H9 (cell line): ENCODE measurements around the gene BEGAIN. TPM values are rescaled to one million over a fixed set of nuclear protein-coding genes. Genes with fewer than 3 reads are reported as not detected.

Source experiments
- DNase-seq: peaks from one replicate; pipeline ENCODE4 v3.0.0-alpha.2; 2017
- H2AFZ ChIP-seq: one replicate; pipeline ENCODE4 v1.6.1; 2013; ENCODE audit warnings: mild to moderate bottlenecking, low read length, control low read depth, moderate library complexity
- H2AK5ac ChIP-seq: 2 replicates; pipeline ENCODE4 v1.6.1; 2013; ENCODE audit warnings: low read length, control low read depth, mixed read lengths; ENCODE audit not compliant: insufficient read length
- H2BK120ac ChIP-seq: one replicate; pipeline ENCODE4 v1.6.1; 2013; ENCODE audit warnings: low read depth, mild to moderate bottlenecking, low read length, control low read depth, inconsistent platforms; ENCODE audit not compliant: poor library complexity, severe bottlenecking
- H2BK12ac ChIP-seq: 2 replicates; pipeline ENCODE4 v1.6.1; 2013; ENCODE audit warnings: low read length, control low read depth, mixed read lengths, low read depth; ENCODE audit not compliant: insufficient read length
- H2BK15ac ChIP-seq: 2 replicates; pipeline ENCODE4 v1.6.1; 2013; ENCODE audit warnings: low read depth, low read length, control low read depth
- H2BK20ac ChIP-seq: one replicate; pipeline ENCODE4 v1.6.1; 2013; ENCODE audit warnings: low read depth, mild to moderate bottlenecking, low read length, control low read depth, inconsistent platforms; ENCODE audit not compliant: poor library complexity, severe bottlenecking
- H2BK5ac ChIP-seq: 2 replicates; pipeline ENCODE4 v1.6.1; 2013; ENCODE audit warnings: low read length, control low read depth, mixed read lengths; ENCODE audit not compliant: insufficient read length
- H3K14ac ChIP-seq: 2 replicates; pipeline ENCODE4 v1.6.1; 2013; ENCODE audit warnings: low read length, control low read depth; ENCODE audit not compliant: insufficient read depth
- H3K18ac ChIP-seq: 2 replicates; pipeline ENCODE4 v1.6.1; 2013; ENCODE audit warnings: low read depth, mild to moderate bottlenecking, mixed read lengths, low read length, control low read depth; ENCODE audit not compliant: insufficient read length
- H3K23ac ChIP-seq: 2 replicates; pipeline ENCODE4 v1.6.1; 2013; ENCODE audit warnings: low read length, control low read depth, mixed read lengths, low read depth; ENCODE audit not compliant: insufficient read length
- H3K23me2 ChIP-seq: 2 replicates; pipeline ENCODE4 v1.6.1; 2013; ENCODE audit warnings: low read depth, mild to moderate bottlenecking, mixed read lengths, low read length, control low read depth; ENCODE audit not compliant: insufficient read length, poor library complexity, severe bottlenecking
- H3K27ac ChIP-seq: 2 replicates; pipeline ENCODE4 v1.5.1; 2013; ENCODE audit warnings: low read length, control low read depth, mixed read lengths, low read depth; ENCODE audit not compliant: insufficient read length
- H3K27me3 ChIP-seq: 2 replicates; pipeline ENCODE4 v1.6.1; 2013; ENCODE audit warnings: low read length, control low read depth, inconsistent platforms; ENCODE audit not compliant: insufficient read depth
- H3K4ac ChIP-seq: 2 replicates; pipeline ENCODE4 v1.6.1; 2013; ENCODE audit warnings: low read depth, mild to moderate bottlenecking, control low read depth, inconsistent platforms, low read length, moderate library complexity
- H3K4me1 ChIP-seq: 2 replicates; pipeline ENCODE4 v1.6.1; 2013; ENCODE audit warnings: low read length, control low read depth, inconsistent platforms; ENCODE audit not compliant: insufficient read depth
- H3K4me2 ChIP-seq: 2 replicates; pipeline ENCODE4 v1.6.1; 2013; ENCODE audit warnings: low read length, control low read depth, mixed read lengths; ENCODE audit not compliant: insufficient read length, insufficient read depth
- H3K56ac ChIP-seq: 2 replicates; pipeline ENCODE4 v1.6.1; 2013; ENCODE audit warnings: low read depth, mild to moderate bottlenecking, mixed read lengths, low read length, control low read depth; ENCODE audit not compliant: insufficient read length
- H3K79me1 ChIP-seq: 2 replicates; pipeline ENCODE4 v1.6.1; 2013; ENCODE audit warnings: low read depth, mild to moderate bottlenecking, moderate library complexity, low read length, control low read depth, inconsistent platforms; ENCODE audit not compliant: insufficient read depth, poor library complexity, severe bottlenecking
- H3K79me2 ChIP-seq: 2 replicates; pipeline ENCODE4 v1.6.1; 2013; ENCODE audit warnings: low read length, control low read depth, inconsistent platforms; ENCODE audit not compliant: insufficient read depth
- H3K9ac ChIP-seq: 2 replicates; pipeline ENCODE4 v1.6.1; 2013; ENCODE audit warnings: low read length, control low read depth, mixed read lengths; ENCODE audit not compliant: insufficient read length; ENCODE audit errors: extremely low read depth
- H3K9me3 ChIP-seq: one replicate; pipeline ENCODE4 v1.6.1; 2013; ENCODE audit warnings: low read depth, low read length, inconsistent platforms; ENCODE audit not compliant: control insufficient read depth
- H3T11ph ChIP-seq: one replicate; pipeline ENCODE4 v1.6.1; 2013; ENCODE audit warnings: mild to moderate bottlenecking, low read length, control low read depth, inconsistent platforms
- H4K20me1 ChIP-seq: one replicate; pipeline ENCODE4 v1.6.1; 2013; ENCODE audit not compliant: control insufficient read depth, insufficient read length, insufficient read depth
- H4K5ac ChIP-seq: 2 replicates; pipeline ENCODE4 v1.6.1; 2013; ENCODE audit warnings: low read depth, mild to moderate bottlenecking, mixed read lengths, low read length, control low read depth; ENCODE audit not compliant: insufficient read length
- H4K8ac ChIP-seq: replicated peaks from 2 replicates; pipeline ENCODE4 v1.6.1; 2013; ENCODE audit warnings: low read length, control low read depth, mixed read lengths, low read depth; ENCODE audit not compliant: insufficient read length
- H4K91ac ChIP-seq: 2 replicates; pipeline ENCODE4 v1.6.1; 2013; ENCODE audit warnings: low read depth, mild to moderate bottlenecking, moderate library complexity, mixed read lengths, low read length, control low read depth; ENCODE audit not compliant: insufficient read length
- H3K27ac Mint-ChIP-seq, 3 experiments: 2 replicates in 2 of 3; 3 replicates in 1 of 3; pipeline ENCODE4 v1.8.0; 2020 to 2021; ENCODE audit warnings: mixed read lengths in 3 of 3, mild to moderate bottlenecking in 1 of 3, moderate library complexity in 1 of 3
- H3K27me3 Mint-ChIP-seq: 2 replicates; pipeline ENCODE4 v1.8.0; 2021; ENCODE audit warnings: low read depth, mild to moderate bottlenecking, moderate library complexity, mixed read lengths
- H3K36me3 Mint-ChIP-seq, 3 experiments: 2 replicates in 2 of 3; 3 replicates in 1 of 3; pipeline ENCODE4 v1.8.0; 2020 to 2021; ENCODE audit warnings: low read depth in 3 of 3, mixed read lengths in 3 of 3; ENCODE audit not compliant: insufficient read depth in 1 of 3
- H3K4me1 Mint-ChIP-seq, 2 experiments: 2 replicates each; pipeline ENCODE4 v1.8.0; 2020; ENCODE audit warnings: mixed read lengths in 2 of 2
- H3K4me3 Mint-ChIP-seq, 2 experiments: 2 replicates in 1 of 2; 3 replicates in 1 of 2; pipeline ENCODE4 v1.8.0; 2020 to 2021; ENCODE audit warnings: mild to moderate bottlenecking in 2 of 2, mixed read lengths in 2 of 2, moderate library complexity in 1 of 2
- H3K9me3 Mint-ChIP-seq, 2 experiments: 2 replicates in 1 of 2; 3 replicates in 1 of 2; pipeline ENCODE4 v1.8.0; 2020; ENCODE audit warnings: mild to moderate bottlenecking in 2 of 2, mixed read lengths in 2 of 2, moderate library complexity in 1 of 2
- WGBS: extraction: QIAGEN DNeasy Blood & Tissue Kit; methylation state at CpG from one replicate; pipeline ENCODE4 v1.1.7; 2013; ENCODE audit warnings: missing lambda C conversion rate, low lambda C conversion rate, mixed read lengths; ENCODE audit not compliant: insufficient read length; ENCODE audit errors: extremely low coverage; 5-methylcytosine and 5-hydroxymethylcytosine counted together
- total RNA-seq: library from RNA; stranded (reverse); gene quantifications from 2 replicates; pipeline ENCODE4 v1.2.1, GENCODE V29; 2021
- TF ChIP-seq, protein P1 (sequence below): fragments of 200-600 bp; sonication (generic); conservative IDR thresholded peaks from 3 replicates; pipeline ENCODE4 v1.8.0; 2021; ENCODE audit warnings: antibody characterized with exemption, mild to moderate bottlenecking

The BEGAIN gene
- total RNA-seq, 1 experiment from 2014 or later: 2.6 TPM

DNA sequence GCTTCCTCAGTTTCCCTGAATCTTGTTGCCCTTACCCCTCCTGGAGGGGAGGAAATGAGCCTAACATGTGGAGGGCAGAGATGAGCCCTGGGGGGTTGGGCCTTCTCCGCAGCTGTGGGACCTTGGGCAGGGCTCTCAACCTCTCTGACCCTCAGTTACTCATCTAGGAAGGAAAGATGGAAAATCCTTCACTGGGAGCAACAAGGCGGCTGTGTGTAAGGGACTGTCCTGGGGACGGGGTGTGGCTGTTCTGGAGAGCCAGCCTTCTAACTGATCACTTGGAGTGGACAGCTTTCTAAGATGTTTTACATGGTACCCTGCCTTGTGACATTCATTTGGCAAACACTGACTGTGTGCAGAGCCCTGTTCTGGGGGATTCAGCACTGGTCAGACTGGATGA lies 14.7 kb downstream of the BEGAIN start:
- Histone ChIP-seq H4K5ac (no peak overlapping the region), H3K9me3 (no peaks in the 10 kb centered on the region), H3K4me1 (no peaks in the 10 kb centered on the region; the same call in 1 of the 2 replicates), H3K27me3 (peaks cover 10% of the 10 kb centered on the region; the same call in 1 of the 2 replicates), H2BK120ac (no peak overlapping the region), H2AK5ac (no peak overlapping the region), H3K79me2 (no peaks in the 10 kb centered on the region), H4K91ac (no peak overlapping the region), H3K9ac (no peak overlapping the region), H3K4me2 (no peak overlapping the region), H2BK15ac (no peak overlapping the region), H3K23me2 (peaks cover 3% of the 10 kb centered on the region), H3K4ac (no peak overlapping the region), H4K20me1 (peaks cover 3% of the 10 kb centered on the region), H3K14ac (no peak overlapping the region), H2BK20ac (no peak overlapping the region), H2BK5ac (no peak overlapping the region), H3T11ph (no peak overlapping the region), H3K79me1 (no peaks in the 10 kb centered on the region), H3K18ac (no peak overlapping the region), H3K27ac (no peak overlapping the region), H2BK12ac (peak overlapping the region; percentile 12), H3K23ac (no peak overlapping the region), H3K56ac (no peak overlapping the region), H2AFZ (no peak overlapping the region), H4K8ac (no peak overlapping the region)
- H3K36me3 Mint-ChIP-seq: no peaks in the 10 kb centered on the region
- TF ChIP-seq, protein P1, sequence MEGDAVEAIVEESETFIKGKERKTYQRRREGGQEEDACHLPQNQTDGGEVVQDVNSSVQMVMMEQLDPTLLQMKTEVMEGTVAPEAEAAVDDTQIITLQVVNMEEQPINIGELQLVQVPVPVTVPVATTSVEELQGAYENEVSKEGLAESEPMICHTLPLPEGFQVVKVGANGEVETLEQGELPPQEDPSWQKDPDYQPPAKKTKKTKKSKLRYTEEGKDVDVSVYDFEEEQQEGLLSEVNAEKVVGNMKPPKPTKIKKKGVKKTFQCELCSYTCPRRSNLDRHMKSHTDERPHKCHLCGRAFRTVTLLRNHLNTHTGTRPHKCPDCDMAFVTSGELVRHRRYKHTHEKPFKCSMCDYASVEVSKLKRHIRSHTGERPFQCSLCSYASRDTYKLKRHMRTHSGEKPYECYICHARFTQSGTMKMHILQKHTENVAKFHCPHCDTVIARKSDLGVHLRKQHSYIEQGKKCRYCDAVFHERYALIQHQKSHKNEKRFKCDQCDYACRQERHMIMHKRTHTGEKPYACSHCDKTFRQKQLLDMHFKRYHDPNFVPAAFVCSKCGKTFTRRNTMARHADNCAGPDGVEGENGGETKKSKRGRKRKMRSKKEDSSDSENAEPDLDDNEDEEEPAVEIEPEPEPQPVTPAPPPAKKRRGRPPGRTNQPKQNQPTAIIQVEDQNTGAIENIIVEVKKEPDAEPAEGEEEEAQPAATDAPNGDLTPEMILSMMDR: no peak
- H3K4me3 Mint-ChIP-seq: peak overlapping the region in 1 of 2 experiments; percentile 68; a peak in 2 of 5 replicates
- no peak for DNase-seq
- no CpG with 5 or more reads among the region's 3 CpGs for WGBS
- H3K27ac Mint-ChIP-seq: peak overlapping the region in 1 of 3 experiments; percentile 39; a peak in 1 of 7 replicates
- no peaks in the 10 kb centered on the region for H3K9me3 Mint-ChIP-seq
- H3K27me3 Mint-ChIP-seq: peaks cover 41% of the 10 kb centered on the region
- H3K4me1 Mint-ChIP-seq: peaks cover 14 to 30% of the 10 kb centered on the region in 2 experiments
